GM19328 (cell line): ENCODE measurements around the gene STON2.
"Not testable (repeated sequence)": the region's sequence is repeated elsewhere in the genome, so short reads cannot be mapped to it uniquely, and the experiment has no call there.

Experiments used
- ATAC-seq: cut with Tn5 transposase; IDR thresholded peaks from one replicate; pipeline ENCODE4 v1.9.1; 2021; ENCODE audit warnings: mild to moderate bottlenecking, moderate library complexity; ENCODE audit not compliant: unreplicated experiment

Gene STON2

GRCh38 chr14:81384900-81385299 lies 15.2 kb downstream of the STON2 start:
- no peak for ATAC-seq

- no peak for ATAC-seq
Observed at GRCh38 chr14:81382517-81383225, 17.5 kb downstream of the STON2 start.

- ATAC-seq = not testable (repeated sequence)
Observed at GRCh38 chr14:81380009-81380408, 20.1 kb downstream of the STON2 start.

GRCh38 chr14:81371802-81372201 lies 28.3 kb downstream of the STON2 start:
- no peak for ATAC-seq

GRCh38 chr14:81367563-81367962 lies 32.6 kb downstream of the STON2 start:
- ATAC-seq = no peak

GRCh38 chr14:81366884-81367283 lies 33.2 kb downstream of the STON2 start:
- ATAC-seq = no peak

- no peak for ATAC-seq
Observed at GRCh38 chr14:81366214-81366613, 33.9 kb downstream of the STON2 start.

GRCh38 chr14:81363746-81364378 lies 36.3 kb downstream of the STON2 start:
- no peak for ATAC-seq

GRCh38 chr14:81353691-81354323 lies 46.3 kb downstream of the STON2 start:
- ATAC-seq = no peak

GRCh38 chr14:81352413-81352812 lies 47.7 kb downstream of the STON2 start:
- no peak for ATAC-seq

- ATAC-seq = no peak
Observed at GRCh38 chr14:81351205-81351604, 48.9 kb downstream of the STON2 start.

- ATAC-seq = no peak
Observed at GRCh38 chr14:81350344-81351130, 49.6 kb downstream of the STON2 start.

- ATAC-seq = no peak
Observed at GRCh38 chr14:81348061-81348460, 52.1 kb downstream of the STON2 start.

- ATAC-seq = no peak
Observed at GRCh38 chr14:81345781-81346180, 54.3 kb downstream of the STON2 start.

- ATAC-seq = no peak
Observed at GRCh38 chr14:81344481-81345160, 55.5 kb downstream of the STON2 start.

GRCh38 chr14:81343701-81344100 lies 56.4 kb downstream of the STON2 start:
- no peak for ATAC-seq

GRCh38 chr14:81342850-81343580 lies 57.1 kb downstream of the STON2 start:
- no peak for ATAC-seq

GRCh38 chr14:81341781-81342180 lies 58.3 kb downstream of the STON2 start:
- no peak for ATAC-seq

GRCh38 chr14:81341370-81341769 lies 58.8 kb downstream of the STON2 start:
- ATAC-seq = no peak

- no peak for ATAC-seq
Observed at GRCh38 chr14:81340201-81340600, 59.9 kb downstream of the STON2 start.
